ENCODE measurements around the gene ZNF891.

The ZNF891 gene

DNA sequence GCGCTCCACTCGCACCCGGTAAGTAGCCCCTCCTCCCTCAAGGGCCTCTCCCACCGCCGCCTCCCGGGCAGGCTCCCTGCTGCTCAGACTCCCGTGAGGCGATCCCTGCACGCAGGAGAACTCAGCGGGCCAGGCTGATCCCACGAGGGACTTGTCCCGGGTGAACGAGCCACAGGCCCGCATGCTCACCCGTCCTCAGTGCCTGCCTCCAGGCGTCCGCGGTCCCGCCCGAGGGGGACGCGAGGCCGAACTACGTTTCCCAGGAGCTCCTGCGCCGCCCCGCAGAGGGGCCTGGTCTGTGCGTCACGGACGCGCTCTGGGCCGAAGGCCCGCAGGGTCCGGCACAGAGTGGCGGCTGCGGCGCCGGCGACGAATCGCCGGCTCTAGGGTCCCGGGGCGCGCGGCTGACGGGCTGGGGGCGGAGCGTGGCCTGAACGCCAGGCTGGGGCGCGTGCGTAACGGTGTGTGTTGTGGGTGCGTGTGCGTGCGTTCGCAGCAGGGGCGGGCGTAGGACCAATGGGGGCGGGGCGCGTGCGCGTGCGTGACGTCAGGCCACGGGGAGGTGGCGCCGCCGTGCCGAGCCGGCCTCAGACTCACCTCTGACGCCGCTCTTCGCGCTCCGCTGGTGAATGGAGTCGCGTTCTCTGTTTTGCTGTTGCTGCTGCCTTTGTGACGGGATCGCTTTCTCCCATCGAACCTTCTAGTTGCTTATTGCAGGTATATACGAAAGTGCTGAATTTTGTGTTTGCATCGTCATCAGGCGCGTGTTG is at the start of gene ZNF891, which contains the start of gene ZNF10:
Gene ZNF891 (minus strand): TSS at position 237 of the 770 bp plus-strand sequence. CDS start 8,356 bp downstream, outside the sequence.
Gene ZNF10 (plus strand): TSS at position 590 of the 770 bp plus-strand sequence. CDS start 13,866 bp downstream, outside the sequence.
- peak; percentile 80 for DNase-seq (ENCODE audit: low spot score)

DNA sequence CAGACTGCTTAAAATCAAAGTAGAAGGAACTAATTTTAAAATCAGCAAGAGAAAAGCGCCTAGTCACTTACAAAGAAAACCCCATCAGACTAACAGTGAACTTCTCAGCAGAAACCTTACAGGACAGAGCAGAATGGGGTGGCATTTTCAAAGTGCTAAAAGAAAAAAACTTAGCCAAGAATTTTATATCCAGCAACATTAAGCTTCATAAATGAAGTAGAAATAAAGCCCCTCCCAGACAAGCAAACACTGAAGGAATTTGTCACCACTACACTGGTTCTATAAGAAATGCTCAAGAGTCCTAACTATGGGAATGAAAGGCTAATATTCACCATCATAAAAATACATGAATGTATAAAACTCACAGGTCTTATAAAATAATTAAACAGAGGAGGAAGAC is 44.8 kb upstream of the ZNF891 start:
- no peak for DNase-seq (ENCODE audit: low spot score)

DNA sequence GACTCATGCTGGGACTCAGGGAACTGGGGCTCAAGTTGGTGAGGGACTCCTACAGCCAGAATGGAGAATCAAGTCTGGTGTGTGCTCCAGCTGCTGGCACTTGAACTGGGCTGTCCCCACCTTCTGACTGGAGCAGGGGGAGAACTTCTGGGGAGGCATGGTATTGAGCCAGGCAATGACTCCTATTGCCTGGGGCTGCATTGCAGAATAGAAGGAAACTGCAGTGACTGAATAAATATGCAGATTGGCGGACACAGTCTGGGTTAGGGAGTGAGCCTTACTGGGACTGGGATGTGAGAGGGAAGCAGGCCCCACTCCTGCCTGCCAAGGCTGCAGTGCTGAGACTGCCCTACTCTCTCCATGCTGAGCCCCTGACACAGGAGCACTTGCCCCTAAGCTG is 42.4 kb upstream of the ZNF891 start:
- DNase-seq (ENCODE audit: low spot score), result no peak

DNA sequence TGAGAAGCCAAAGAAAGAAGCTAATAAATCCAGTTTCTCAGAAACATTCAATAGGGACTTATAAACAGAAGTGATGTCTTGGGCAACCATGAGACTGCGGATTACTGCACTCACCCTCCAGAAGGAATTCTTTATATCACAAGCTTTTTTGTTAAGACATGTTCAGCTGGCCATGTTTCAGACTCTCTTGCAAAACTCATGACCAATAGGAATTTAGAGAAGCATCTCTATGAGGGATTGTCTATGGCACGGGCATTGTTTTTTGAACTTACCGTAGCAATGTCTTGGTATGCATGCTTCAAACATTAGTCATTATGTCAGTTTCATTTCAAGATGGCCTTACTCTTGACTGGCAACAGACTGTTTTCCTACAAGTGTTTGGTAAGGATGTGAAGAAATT is 35.7 kb upstream of the ZNF891 start:
- DNase-seq (ENCODE audit: low spot score), result no peak

DNA sequence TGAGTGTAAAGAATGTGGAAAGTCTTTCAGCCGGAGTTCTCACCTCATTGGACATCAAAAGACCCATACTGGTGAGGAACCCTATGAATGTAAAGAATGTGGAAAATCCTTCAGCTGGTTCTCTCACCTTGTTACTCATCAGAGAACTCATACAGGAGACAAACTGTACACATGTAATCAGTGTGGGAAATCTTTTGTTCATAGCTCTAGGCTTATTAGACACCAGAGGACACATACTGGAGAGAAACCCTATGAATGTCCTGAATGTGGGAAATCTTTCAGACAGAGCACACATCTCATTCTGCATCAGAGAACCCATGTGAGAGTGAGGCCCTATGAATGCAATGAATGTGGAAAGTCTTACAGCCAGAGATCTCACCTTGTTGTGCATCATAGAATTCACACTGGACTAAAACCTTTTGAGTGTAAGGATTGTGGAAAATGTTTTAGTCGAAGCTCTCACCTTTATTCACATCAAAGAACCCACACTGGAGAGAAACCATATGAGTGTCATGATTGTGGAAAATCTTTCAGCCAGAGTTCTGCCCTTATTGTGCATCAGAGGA is 26.1 kb upstream of the ZNF891 start:
- DNase-seq (ENCODE audit: low spot score), result no peak

DNA sequence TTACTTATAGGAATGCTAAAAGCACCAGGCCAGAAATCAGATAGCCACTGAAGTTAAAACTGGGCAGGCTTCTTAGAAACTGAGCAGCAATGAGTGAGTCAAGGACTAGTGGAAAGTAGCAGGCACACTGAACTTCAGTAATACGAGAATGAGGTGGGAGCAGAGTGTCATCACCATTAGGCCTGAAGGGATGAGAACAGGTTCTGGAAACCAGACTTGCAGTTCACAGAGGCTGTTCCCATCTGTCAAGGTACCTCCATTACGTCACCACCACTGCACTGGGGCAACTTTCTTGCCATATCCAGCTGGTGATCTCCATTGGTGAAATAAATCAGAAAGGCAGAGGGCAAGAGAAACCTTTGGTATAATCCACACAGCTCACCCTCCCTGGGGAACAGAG is 15.9 kb upstream of the ZNF891 start:
- DNase-seq (ENCODE audit: low spot score), result no peak

DNA sequence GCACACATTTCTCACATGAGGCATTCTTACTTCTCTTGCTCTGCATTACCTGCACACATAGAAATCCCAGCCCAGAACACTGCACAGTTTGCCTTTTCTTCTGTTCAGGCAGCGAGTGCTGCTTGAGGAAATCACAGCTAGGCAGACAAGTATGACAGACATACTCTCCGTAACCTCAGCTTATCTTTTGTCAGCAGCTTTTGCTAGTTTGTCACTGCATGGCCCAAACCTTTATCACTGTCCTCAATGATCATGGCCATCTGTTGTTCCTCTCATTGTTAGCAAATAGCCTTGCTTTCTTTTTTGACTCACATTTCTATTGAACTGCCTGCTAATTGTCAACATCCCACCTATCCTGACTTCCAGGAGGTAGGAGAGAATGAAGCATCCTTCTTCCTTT is 5.7 kb upstream of the ZNF891 start:
- no peak for DNase-seq (ENCODE audit: low spot score)

DNA sequence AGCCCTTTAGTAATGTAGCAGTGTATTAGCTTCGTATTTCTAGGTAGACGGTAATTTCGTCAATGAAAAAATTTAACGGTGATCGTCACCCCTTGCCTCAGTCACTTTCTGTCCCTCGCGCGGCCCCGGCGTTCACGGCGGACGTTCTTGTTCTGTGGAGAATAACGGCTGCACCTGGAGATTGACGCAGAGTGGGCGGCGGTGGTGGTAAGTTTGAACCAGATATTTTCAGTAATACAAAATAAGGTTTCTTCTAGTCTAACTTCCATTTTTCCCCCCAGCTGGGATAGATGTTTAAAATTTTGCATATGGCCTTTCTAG is 694 bp upstream of the ZNF891 start:
- DNase-seq (ENCODE audit: low spot score), result no peak

DNA sequence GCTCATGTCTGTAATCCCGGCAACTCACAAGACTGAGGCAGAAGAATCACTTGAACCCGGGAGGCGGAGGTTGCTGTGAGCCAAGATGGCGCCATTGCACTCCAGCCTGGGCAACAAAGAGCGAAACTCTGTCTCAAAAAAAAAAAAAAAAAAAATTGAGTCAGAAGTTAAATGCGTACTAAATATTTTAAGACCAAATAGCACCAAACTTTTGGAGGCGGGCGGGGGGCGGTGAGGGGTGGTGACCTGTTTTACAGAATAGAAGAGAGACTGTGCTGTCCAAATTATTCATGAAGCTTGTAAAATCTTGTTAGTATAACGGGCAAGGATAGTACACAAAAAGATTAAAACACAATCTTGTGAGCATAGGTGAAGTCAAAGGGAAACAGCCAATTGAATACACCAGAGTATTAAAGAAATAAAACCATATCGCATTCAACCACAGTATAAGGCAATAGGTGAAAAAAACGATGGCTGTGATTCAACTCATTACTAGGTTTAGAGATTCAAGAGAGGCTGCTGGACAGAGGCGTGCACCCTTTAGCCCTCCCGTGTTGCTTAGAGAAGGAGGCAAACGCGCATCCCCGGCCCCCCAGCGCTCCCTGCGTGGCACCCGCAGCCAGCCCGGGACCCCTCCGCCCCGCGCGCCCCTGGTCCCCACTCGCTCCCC is 571 bp downstream of the ZNF891 start:
- no peak for DNase-seq (ENCODE audit: low spot score)

DNA sequence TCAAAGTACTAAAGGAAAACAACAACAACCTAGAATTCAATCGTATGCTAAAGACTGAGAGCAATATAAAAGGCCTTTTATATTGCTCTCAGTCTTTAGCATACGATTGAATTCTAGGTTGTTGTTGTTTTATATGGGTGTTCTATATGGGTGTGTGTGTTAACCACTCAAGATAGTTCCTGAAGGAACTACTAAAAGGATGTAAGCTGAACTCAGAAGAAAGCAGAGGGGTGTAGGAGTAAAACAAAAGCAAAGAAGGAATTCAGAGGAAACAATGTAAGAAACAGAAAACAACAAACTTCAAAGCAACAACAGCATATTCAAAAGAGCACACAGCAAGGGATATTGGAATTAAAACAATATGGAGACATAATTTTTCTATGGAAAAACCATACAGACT is 5.4 kb downstream of the ZNF891 start:
- no peak for DNase-seq (ENCODE audit: low spot score)

DNA sequence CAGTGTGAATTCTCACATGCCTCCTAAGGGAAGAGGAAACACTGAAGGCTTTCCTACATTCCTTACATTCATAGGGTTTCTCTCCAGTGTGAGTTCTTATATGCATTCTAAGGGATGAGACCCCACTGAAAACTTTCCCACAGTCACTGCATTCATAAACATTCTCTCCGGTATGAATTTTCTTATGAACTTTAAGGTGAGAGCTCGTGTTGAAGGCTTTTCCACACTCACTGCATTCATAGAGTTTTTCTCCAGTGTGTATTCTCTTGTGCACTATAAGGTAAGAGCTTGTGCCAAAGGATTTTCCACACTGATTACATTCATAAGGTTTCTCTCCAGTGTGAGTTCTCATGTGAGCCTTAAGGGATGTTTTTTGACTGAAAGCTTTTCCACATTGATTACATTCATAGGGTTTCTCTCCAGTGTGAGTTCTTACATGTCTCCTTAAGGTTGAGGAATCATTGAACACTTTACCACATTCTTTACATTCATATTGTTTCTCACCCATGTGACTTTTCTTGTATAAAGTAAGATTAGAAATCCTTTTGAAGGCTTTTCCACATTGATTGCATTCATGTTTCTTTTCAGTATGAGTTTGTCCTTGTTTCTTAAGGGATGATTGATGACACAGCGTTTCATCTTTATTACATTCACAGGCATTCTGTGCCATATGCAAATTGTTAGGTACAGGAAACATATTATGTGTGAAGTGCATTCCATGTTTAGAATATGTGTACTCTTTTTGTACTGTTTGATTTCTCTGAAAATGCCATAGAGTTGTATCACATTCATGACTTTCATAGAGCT is 9.5 kb downstream of the ZNF891 start:
- no peak for DNase-seq (ENCODE audit: low spot score)

DNA sequence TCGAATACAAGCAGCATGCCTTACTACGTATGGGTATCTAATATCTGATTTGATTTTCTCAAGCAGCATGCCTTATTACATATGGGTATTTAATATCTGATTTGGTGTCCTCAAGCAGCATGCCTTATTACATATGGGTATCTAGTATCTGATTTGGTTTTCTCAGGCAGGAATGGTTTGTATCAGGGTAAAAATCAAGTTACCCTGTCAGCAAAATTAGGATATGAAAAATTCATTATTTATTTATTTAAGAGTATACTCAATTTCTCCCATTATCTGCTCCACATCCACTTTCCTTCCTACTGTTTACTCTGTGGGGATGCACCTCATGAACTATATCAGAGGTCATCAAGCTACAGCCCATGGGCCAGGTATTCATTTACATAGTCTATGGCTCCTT is 21.9 kb downstream of the ZNF891 start:
- no peak for DNase-seq (ENCODE audit: low spot score)

DNA sequence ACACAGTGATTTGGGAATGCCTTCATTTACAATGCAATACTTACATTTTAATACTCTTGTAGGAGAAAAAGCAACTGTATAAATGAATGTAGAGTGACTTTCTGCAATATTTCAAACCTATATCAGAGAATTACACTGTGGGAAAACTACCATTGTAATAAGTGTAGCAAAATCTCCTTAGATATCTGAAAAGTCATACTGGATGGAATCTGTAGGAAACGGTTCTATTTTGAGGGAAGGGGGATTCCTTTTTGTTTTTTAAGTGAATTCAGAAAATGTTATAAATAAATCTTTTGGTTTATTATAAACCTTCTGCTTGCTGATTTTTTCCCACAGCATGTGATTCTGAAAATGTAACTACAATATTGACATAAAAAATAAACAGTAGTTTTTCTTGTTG is 23.0 kb downstream of the ZNF891 start:
- no peak for DNase-seq (ENCODE audit: low spot score)

DNA sequence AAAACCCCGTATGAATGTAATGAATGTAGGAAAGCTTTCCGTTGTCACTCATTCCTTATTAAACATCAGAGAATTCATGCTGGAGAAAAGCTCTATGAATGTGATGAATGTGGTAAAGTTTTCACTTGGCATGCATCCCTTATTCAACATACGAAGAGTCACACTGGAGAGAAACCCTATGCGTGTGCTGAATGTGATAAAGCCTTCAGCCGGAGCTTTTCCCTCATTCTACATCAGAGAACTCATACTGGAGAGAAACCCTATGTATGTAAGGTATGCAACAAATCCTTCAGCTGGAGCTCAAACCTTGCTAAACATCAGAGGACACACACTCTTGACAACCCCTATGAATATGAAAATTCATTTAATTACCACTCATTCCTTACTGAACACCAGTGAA is 23.8 kb downstream of the ZNF891 start:
- DNase-seq (ENCODE audit: low spot score), result no peak

DNA sequence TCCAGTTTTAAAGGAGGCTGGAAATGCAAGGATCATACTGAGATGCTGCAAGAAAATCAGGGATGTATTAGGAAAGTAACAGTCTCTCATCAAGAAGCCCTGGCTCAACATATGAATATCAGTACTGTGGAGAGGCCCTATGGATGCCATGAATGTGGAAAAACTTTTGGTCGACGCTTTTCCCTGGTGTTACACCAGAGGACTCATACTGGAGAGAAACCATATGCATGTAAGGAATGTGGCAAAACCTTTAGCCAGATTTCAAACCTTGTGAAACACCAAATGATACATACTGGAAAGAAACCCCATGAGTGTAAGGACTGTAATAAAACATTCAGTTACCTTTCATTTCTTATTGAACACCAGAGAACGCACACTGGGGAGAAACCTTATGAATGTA is 24.5 kb downstream of the ZNF891 start:
- no peak for DNase-seq (ENCODE audit: low spot score)

DNA sequence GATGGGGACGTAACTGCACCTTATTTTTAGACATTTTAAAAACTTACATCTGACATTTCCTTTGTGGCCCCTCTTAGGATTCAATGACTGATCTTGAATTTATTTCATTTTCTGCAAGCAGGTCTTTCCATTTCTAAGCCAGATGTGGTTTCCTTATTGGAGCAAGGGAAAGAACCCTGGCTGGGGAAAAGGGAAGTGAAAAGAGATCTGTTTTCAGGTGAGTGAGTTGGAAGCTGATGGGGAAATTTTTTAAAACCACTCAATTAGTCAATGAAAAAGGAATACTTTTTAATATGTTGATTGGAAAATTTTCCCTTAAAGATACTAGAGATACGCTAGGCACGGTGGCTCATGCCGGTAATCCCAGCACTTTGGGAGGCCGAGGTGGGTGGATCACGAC is 46.7 kb downstream of the ZNF891 start:
- DNase-seq (ENCODE audit: low spot score), result no peak

DNA sequence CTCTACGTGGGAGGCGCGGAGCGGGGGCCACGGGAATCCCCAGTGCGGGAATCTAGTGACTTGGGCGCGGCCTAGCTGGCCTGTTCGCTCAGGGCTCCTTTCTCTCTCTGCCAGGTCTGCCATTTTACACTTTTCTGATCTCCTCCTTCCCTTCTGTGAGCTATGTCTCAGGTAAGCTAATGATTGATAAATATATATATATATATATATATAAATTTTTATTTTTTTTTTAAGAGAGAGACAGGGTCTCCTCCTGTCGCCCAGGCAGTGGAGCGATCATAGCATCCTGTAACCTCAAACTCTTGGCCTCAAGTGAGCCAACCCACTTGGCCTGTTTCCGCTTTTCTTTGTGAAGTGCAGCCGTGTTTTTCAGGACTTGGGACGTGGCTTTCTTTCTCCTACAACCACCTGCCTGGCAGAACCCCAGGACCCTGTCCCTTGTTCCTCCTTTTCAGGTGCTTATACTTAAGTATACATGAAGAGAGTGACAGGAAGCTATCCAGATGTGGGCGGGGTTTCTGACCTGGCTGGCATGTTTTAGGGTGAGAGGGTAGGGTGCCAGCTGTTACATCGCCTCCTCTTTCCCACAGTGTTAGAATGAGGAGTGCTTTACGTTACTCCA is 48.8 kb downstream of the ZNF891 start:
- DNase-seq (ENCODE audit: low spot score), result no peak

DNA sequence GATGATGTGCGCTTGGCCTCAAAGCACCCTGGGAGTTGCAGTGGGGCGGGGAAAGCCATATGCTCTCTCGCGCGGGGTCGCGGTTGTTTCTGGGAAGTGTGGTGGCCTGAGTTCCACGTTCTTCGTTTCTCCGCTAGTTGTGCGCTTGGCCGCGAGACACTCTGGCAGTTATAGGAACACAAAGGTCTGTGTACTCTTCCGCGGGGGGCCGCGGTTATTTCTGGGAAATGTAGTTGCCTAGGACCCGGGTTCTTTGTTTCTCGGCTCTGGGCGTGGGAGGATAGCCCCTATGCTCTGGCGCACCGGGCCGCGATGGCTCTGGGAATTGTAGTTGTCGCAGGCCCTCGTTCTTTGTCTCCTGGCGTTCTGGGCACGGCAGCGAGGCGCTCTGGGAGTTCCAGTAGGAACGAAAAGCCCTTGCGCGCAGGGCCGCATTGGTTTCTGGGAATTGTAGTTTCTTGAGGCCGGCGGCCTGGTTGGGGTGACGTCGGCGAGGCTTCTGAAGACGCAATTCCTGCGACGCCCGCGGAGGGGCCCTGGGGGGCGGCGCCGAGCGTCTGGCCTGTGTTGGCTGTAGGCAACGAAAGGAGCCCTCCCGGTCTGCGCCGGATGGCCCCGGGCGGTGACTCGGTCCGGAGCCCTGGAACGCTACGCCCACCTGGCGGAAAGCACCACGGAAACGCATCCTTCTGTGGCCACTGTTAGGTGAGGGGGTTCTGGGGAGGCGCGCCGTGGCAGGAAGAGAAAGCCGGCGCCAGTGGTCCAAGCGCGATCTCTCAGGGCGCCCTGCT is 49.5 kb downstream of the ZNF891 start, which contains the start of gene ZNF140:
Gene ZNF140 (plus strand): TSS at position 556 of the 791 bp plus-strand sequence. CDS start 398 bp downstream, outside the sequence.
- DNase-seq (ENCODE audit: low spot score), result peak; percentile 91

DNA sequence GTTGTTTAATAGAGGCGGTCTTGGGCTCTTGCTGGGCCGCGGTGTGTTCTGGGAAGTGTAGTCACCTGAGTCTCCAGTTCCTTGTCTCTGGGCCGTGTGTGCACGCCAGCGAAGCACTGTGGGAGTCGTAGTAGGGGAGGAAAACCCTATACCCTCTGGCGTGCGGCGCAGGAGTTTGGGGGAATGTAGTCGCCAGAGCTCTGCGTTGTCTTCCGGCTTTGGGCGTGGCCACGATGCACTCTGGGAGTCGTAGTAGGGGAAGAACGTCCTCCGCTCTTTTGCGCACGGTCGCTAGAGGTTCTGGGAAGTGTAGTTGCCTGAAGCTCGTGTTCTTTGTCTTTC is 50.1 kb downstream of the ZNF891 start:
- DNase-seq (ENCODE audit: low spot score), result peak; percentile 90

DNA sequence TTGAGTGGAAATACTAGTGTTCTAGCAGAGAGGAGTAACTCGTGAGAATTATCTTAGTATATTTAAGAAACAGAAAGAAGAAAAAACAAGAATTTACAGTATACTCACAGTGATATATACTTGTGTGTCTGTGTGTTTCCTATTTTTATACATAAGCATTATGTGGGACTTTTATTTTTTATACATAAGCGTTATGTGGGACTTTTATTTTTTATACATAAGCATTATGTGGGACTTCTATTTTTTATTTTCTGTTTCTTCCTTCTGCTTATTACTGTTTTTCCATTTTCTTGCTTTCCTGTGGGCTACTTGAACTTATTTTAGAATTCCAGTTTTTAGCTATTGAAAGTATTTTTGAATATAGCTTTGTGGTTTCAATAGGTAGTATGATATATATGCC is 56.2 kb downstream of the ZNF891 start:
- no peak for DNase-seq (ENCODE audit: low spot score)

DNA sequence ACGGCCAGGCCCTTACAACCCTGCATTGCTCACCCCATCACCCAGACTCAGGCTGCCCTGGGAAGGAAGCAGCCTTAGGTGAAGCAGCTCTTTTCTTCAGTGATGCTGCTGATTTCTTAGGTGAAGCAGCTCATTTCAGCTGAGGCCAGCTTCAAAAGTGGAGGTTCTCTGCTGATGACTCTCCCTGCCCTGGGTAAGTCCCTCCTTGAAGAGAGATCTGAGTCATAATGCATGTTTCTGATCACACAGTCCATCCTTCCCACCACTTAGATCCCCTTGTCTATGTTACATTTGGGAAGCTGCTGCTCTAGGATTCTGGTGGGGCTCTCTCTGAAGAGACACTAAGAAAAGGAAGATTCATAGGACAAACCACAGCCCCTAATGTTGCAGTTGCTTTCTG is 66.5 kb downstream of the ZNF891 start:
- DNase-seq (ENCODE audit: low spot score), result no peak

Measured in hematopoietic multipotent progenitor cell treated with erythropoietin and hydrocortisone succinate and interleukin-3 and kit ligand, for 17 days (in vitro differentiated cells).